A549 (cell line): ENCODE data around the gene TNRC6B.

Source experiments
- CHD2 ChIP-seq: fragments of 150-350 bp; IDR thresholded peaks from 2 replicates; pipeline ENCODE4 v1.6.1; 2014; ENCODE audit warnings: low read length; ENCODE audit not compliant: partially characterized antibody
- CTCF ChIP-seq: fragments of >200 bp; sonication (Bioruptor Twin); formaldehyde crosslinking; IDR thresholded peaks from 3 replicates; pipeline ENCODE4 v1.5.1; 2016
- HMGXB4 ChIP-seq: fragments of 250-450 bp; sonication (Bioruptor Pico); IDR thresholded peaks from 2 replicates; pipeline ENCODE4 v1.5.0; 2021; ENCODE audit warnings: mild to moderate bottlenecking, moderate library complexity, borderline replicate concordance
- MYC ChIP-seq: IDR thresholded peaks from 2 replicates; pipeline ENCODE4 v1.6.1; 2012; ENCODE audit warnings: mild to moderate bottlenecking, inconsistent platforms, low read length, improper control_type of control experiment, borderline replicate concordance
- POLR2A ChIP-seq: IDR thresholded peaks from 2 replicates; pipeline ENCODE4 v1.6.1; 2012; ENCODE audit warnings: mild to moderate bottlenecking, low read length
- RAD21 ChIP-seq, 2 experiments: fragments of >200 bp in 1 of 2; sonication (Bioruptor Twin) in 1 of 2; formaldehyde crosslinking in 1 of 2; IDR thresholded peaks in 1 of 2; conservative IDR thresholded peaks in 1 of 2; 2 replicates in 1 of 2; 3 replicates in 1 of 2; pipeline ENCODE4 v1.6.1; 2012 to 2018; ENCODE audit warnings: inconsistent platforms in 1 of 2
- ZFP36 ChIP-seq: fragments of 450-650 bp; IDR thresholded peaks from 2 replicates; pipeline ENCODE4 v1.6.1; 2014; ENCODE audit warnings: borderline replicate concordance; ENCODE audit not compliant: partially characterized antibody

GRCh38 chr22:40377931-40378330, 200.2 kb downstream of the TNRC6B start:
- TF ChIP-seq CTCF (no peak), CHD2 (no peak), POLR2A (no peak), RAD21 (conservative IDR thresholded peaks at IDR 0.05 in 1 of 2, IDR thresholded peaks at IDR 0.05 in 1 of 2) (no peak), ZFP36 (no peak), HMGXB4 (CRISPR knock-in tag) (no peak), MYC (no peak)
